GM10266 (cell line): Measurements from ENCODE around the gene SHMT2.

Source experiments
- DNase-seq: peaks from one replicate; pipeline ENCODE4 v3.0.0; 2012; ENCODE audit errors: extremely low spot score
- CTCF ChIP-seq: IDR thresholded peaks from 2 replicates; pipeline ENCODE4 v1.5.1; 2012; ENCODE audit warnings: mild to moderate bottlenecking, low read depth; ENCODE audit not compliant: control insufficient read depth, insufficient read depth; ENCODE audit errors: missing control alignments

SHMT2 gene

GRCh38 chr12:57219993-57220754 lies 9.3 kb upstream of the SHMT2 start:
- DNase-seq: no peak
- TF ChIP-seq CTCF: no peak

GRCh38 chr12:57220770-57221168 lies 8.7 kb upstream of the SHMT2 start:
- DNase-seq: no peak
- TF ChIP-seq CTCF: no peak

GRCh38 chr12:57221169-57221917 lies 8.2 kb upstream of the SHMT2 start:
- TF ChIP-seq CTCF: no peak
- DNase-seq: no peak

- DNase-seq: no peak
- no peak for TF ChIP-seq CTCF
Observed at GRCh38 chr12:57222286-57223190, 7.0 kb upstream of the SHMT2 start.

- no peak for DNase-seq
- no peak for TF ChIP-seq CTCF
Observed at GRCh38 chr12:57223191-57224165, 6.0 kb upstream of the SHMT2 start.

GRCh38 chr12:57224278-57224972 lies 5.1 kb upstream of the SHMT2 start:
- DNase-seq: no peak
- TF ChIP-seq CTCF: no peak
